Stromal cell of bone marrow (primary cell): ENCODE measurements around the gene RAB15.

ENCODE experiments used
- DNase-seq: peaks from one replicate; pipeline ENCODE4 v3.0.0-alpha.2; 2012; ENCODE audit warnings: low read depth

The RAB15 gene

DNA sequence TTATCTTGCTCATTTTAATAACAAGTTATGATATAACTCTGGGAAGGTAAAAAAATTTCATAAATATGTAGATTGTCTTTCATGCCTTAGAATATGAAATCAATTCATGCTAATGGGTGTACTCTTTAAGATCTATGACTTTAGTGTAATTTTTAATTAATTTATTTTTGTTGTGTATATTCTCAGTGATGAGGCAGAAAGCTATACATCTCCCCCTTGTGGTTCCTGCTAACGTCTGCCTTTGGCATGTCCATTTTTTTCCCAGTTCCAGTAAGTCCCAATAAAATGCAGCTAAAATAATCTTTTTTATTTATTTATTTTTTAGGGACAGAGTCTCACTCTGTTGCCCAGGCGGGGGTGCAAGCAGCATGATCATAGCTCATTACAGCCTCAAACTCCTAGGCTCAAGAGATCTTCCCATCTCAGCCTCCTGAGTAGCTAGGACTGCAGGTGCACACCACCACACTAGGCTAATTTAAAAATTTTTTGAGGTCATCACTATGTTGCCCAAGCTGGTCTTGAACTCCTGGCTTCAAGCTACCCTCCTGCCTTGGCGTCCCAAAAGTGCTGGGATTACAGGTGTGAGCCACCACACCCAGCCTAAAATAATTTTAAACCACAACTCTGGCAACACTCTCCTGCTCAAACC lies 61.2 kb downstream of the RAB15 start:
- no peak for DNase-seq

GRCh38 chr14:64906022-64906421 lies 66.1 kb downstream of the RAB15 start:
- DNase-seq, result no peak

GRCh38 chr14:64899958-64900357 lies 72.2 kb downstream of the RAB15 start:
- no peak for DNase-seq
